NCI-H1092 treated with DMSO at 0.1 percent for 48 hours (cell line): ENCODE data around the gene METTL25B.

ENCODE experiments used
- DNase-seq: peaks from one replicate; lab custom pipeline; 2025; lab: John Stamatoyannopoulos, UW

The METTL25B gene

GRCh38 chr1:156727926-156728598, at the start of gene METTL25B:
METTL25B (plus strand) TSS chr1:156728469; CDS start chr1:156729105, 636 bp downstream.
- DNase-seq: peak; percentile 87

- no peak for DNase-seq
Observed at GRCh38 chr1:156680056-156680455, 48.2 kb upstream of the METTL25B start.

- DNase-seq: no peak
Observed at GRCh38 chr1:156681196-156681960, 46.9 kb upstream of the METTL25B start.

GRCh38 chr1:156682166-156682890, 45.9 kb upstream of the METTL25B start:
- no peak for DNase-seq

GRCh38 chr1:156684227-156684782, 44.0 kb upstream of the METTL25B start:
- DNase-seq: no peak

GRCh38 chr1:156689035-156689952, 39.0 kb upstream of the METTL25B start:
- DNase-seq: peak; percentile 71

GRCh38 chr1:156689953-156690674, 38.2 kb upstream of the METTL25B start:
- DNase-seq: no peak

GRCh38 chr1:156690675-156691036, 37.6 kb upstream of the METTL25B start:
- DNase-seq: no peak

GRCh38 chr1:156691191-156691590, 37.1 kb upstream of the METTL25B start:
- DNase-seq: no peak

- no peak for DNase-seq
Observed at GRCh38 chr1:156691665-156692440, 36.4 kb upstream of the METTL25B start.

- no peak for DNase-seq
Observed at GRCh38 chr1:156692441-156692924, 35.8 kb upstream of the METTL25B start.

- peak; percentile 18 for DNase-seq
Observed at GRCh38 chr1:156692925-156693847, 35.1 kb upstream of the METTL25B start.

- no peak for DNase-seq
Observed at GRCh38 chr1:156693848-156694689, 34.2 kb upstream of the METTL25B start.

GRCh38 chr1:156694690-156694962, 33.6 kb upstream of the METTL25B start:
- DNase-seq: no peak

- no peak for DNase-seq
Observed at GRCh38 chr1:156696755-156697154, 31.5 kb upstream of the METTL25B start.

GRCh38 chr1:156697481-156697880, 30.8 kb upstream of the METTL25B start:
- DNase-seq: no peak

- DNase-seq: no peak
Observed at GRCh38 chr1:156698995-156699394, 29.3 kb upstream of the METTL25B start.
